HPDE6-E6E7 (cell line): Measurements from ENCODE around the gene HOXC6.

Experiments used
- DNase-seq: peaks from one replicate; pipeline ENCODE4 v3.0.0; 2011; ENCODE audit warnings: missing footprints; ENCODE audit errors: extremely low spot score

The HOXC6 gene

DNA sequence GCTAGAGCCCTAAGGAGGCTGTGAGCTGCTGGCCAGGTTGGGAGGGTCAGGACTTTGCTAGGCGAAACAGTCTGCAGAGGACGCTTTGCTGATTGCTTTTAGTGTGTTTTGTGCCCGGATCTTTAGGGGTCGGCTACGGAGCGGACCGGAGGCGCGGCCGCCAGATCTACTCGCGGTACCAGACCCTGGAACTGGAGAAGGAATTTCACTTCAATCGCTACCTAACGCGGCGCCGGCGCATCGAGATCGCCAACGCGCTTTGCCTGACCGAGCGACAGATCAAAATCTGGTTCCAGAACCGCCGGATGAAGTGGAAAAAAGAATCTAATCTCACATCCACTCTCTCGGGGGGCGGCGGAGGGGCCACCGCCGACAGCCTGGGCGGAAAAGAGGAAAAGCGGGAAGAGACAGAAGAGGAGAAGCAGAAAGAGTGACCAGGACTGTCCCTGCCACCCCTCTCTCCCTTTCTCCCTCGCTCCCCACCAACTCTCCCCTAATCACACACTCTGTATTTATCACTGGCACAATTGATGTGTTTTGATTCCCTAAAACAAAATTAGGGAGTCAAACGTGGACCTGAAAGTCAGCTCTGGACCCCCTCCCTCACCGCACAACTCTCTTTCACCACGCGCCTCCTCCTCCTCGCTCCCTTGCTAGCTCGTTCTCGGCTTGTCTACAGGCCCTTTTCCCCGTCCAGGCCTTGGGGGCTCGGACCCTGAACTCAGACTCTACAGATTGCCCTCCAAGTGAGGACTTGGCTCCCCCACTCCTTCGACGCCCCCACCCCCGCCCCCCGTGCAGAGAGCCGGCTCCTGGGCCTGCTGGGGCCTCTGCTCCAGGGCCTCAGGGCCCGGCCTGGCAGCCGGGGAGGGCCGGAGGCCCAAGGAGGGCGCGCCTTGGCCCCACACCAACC, 1.5 kb downstream of the HOXC6 start:
- no peak for DNase-seq

- no peak for DNase-seq
Measured at GRCh38 chr12:54030442-54030801, 2.2 kb downstream of the HOXC6 start.

DNA sequence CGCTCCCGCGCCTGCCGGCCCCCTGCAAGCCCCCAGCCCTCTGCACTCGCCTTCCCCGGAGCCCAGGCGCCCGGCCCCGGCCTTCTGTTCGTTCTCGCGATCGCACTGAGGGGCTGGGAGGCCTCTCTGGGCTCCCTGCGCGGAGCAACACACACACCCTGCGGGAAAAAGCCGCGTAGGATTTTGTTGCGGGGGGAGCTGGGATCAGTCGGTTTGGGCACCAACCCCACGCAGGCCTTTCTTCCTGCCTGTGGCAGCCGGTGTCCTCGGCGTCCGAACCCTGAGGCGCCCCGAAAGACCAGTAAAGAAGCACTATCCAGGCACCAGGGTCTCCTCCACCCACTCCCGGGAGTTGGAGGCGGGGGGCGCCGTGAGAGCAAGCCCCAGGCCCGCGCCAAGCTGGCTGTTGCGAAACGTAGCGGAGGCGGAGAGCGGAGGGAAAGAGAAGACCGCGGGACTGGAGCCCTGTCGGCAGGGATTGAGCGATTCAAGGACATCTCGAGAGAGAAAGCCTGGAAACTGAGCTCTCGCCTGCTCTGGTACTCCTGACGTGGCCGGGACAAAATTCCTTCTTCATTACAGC, 2.7 kb downstream of the HOXC6 start:
- no peak for DNase-seq

DNA sequence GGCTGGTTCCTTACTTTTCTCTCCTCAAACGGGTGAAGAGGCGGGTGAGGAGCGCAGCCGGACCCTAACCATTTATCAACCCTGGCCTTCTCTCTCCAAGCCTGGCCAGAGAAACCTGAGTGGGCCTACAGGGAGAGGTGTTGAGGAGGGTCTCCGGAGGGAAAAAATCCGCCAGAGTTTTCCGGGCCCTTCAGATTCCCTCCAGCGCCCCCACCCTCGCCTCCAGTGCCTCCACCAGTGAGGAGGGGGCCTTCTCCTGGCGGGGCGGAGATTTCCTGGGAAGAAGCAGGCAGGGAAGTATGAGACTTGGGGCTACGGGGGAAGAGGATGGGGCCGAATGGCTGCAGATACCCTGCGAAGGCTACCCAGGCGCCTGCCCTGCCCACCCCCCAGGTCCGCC, 3.2 kb downstream of the HOXC6 start:
- no peak for DNase-seq

GRCh38 chr12:54032086-54032619, 3.9 kb downstream of the HOXC6 start:
- no peak for DNase-seq

DNA sequence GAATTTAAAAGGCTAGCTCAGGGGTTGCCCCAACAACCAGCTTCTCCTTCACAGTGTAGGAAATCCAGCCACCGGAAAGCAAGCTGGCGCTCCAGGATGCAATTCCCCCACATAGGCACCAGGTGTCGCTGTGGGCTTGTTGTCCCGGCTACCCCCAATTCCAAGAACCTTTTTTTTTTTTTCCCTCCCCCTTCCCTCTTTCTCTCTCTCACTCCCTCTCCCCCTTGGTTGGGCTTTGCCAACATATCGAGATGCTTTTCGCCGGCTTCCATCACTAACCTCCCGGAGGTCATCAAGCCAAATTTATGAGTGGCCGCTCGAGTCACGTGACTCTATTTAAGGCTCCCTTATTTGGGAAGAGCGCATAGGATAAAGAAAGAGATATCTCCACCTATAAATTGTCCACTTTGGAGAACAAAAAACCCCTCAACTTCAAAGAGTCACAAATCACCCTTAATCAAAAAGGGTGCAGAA, 4.4 kb downstream of the HOXC6 start, which contains the start of gene HOXC5:
HOXC5 (plus strand) TSS at position 424 of the 474 bp plus-strand sequence. CDS start 73 bp downstream, outside the sequence.
- DNase-seq = peak; percentile 52

GRCh38 chr12:54033106-54033979, 5.1 kb downstream of the HOXC6 start:
- DNase-seq = no peak

DNA sequence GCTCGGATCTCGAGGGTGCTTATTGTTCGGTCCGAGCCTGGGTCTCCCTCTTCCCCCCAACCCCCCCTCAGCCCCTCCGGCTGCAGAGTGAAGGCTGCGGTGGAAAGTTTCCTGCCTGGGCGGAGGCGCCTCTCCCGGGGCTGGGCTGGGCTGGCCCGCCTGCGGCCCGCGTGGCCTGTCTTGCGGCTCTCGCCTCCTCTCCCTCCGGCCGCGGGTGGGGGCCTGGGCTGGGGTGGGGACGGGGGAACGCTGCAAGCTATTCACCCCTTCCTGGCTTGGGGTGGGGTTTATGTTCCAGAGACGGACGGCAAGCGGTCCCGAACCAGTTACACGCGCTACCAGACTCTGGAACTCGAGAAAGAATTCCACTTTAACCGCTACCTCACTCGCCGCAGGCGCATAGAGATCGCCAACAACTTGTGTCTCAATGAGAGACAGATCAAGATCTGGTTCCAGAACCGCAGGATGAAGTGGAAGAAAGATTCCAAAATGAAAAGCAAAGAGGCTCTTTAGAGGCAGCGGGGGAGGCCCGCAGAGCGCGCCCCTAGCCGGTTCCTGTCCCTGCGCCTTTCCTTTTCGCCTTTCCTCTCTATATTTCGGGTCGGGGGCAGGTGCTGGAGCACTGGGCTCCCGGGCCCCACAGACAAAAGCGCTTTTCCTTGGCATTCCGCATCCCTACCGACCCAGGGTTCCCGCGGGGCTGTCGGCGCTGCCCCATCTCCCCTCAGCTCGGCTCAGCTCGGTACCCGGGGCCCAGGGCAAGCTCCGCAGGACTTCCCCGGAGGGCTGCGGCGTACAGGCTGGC, 5.9 kb downstream of the HOXC6 start:
- DNase-seq = no peak

DNA sequence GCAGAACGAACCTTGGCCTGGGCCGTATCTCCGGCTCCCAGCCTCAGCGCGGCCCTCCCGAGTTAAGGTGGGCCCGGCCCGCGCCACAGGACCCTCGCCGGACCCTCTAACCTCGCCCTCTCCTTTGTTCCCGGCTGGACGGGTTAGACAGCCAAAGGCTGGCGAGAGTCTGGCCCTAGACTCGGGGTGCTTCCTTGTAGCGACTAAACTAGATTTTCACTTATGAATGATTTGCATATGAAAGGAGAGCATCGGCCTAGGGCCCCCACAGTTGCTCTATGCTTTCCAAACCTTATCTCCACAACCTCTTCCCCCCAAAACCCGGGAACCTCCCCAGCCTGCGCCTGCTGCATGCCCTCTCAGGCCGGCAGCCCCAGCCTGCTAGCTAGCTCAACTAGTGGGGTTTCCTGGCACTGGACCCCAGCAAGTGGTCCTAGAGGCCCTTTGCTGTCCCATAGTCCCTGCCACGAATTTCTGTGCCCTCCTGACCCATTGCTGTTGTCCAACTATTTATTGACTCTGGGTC, 6.6 kb downstream of the HOXC6 start:
- DNase-seq = no peak

DNA sequence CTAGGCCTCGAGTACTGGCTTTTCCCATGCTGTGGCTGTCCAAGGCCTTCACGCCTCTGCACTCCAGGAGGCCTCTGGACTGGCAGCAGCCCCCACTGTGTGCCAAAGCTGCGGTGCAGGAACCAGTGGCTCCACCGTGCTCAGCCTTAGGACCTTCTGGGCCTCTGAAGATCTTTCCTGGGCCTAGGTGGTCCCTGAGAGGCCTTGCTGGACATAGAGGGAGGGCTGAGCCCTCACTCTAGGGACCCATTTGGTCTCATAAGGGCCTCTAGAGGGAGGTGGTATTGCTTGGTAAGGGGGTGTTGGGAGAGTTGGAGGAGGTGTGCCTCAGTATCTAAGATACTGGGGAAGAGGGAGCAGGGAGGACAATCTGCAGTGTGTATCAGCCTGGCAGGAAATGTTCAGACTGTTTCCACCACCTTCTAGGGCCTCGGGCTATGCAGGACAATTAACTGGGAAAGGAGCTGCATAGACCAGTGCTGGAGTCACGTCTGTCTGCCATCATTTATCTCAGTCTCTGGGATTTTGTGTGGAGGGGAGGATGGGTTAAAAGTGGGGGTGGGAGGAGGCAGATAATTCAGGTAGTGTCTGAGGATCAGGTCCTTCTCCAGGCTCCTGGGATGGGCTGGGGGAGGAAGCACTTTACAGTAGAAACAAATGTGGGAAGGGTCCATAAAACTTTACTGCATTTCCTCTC, 7.5 kb downstream of the HOXC6 start:
- DNase-seq = no peak

GRCh38 chr12:54036620-54037359, 8.6 kb downstream of the HOXC6 start:
- DNase-seq = no peak

GRCh38 chr12:54037360-54038283, 9.4 kb downstream of the HOXC6 start:
- DNase-seq = no peak

- no peak for DNase-seq
Measured at GRCh38 chr12:54038284-54038870, 10.1 kb downstream of the HOXC6 start.

- no peak for DNase-seq
Measured at GRCh38 chr12:54038871-54039414, 10.7 kb downstream of the HOXC6 start.

GRCh38 chr12:54039417-54040147, 11.3 kb downstream of the HOXC6 start:
- DNase-seq = no peak

- no peak for DNase-seq
Measured at GRCh38 chr12:54040148-54040494, 11.9 kb downstream of the HOXC6 start.

DNA sequence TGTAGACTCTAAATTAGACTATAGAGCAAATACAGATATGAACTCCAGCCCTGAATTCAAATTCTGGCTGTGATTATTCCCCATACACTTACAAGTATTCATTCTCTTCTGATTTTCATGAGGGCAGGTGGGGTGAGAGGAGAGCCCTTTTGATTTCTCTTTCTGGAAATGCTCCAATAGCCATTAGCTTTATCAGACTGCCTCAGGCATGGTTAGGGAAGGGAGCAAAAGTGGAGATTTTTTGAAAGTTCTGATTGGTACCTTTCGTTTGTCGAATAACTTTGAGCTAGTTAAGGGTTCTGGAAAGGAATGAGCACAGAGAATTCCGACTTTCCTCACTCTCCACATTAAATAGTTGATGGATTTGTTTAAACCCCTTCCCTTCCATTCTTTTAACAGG, 12.4 kb downstream of the HOXC6 start:
- DNase-seq = no peak
